Small intestine (tissue), 16 donors: ENCODE results near the gene MAP7. TPM values are rescaled to one million over a fixed set of nuclear protein-coding genes. Genes with fewer than 3 reads are reported as not detected.

Source experiments
- DNase-seq, 2 donors: peaks; one replicate each; pipeline versions ENCODE4 v3.0.0 to v3.0.0-alpha.2; 2013
- FAIRE-seq: peaks from 2 replicates; lab custom pipeline; 2012; peaks lifted over from hg19 to GRCh38; lab: Jason Lieb, UNC
- H3K27ac ChIP-seq, 3 donors: one replicate each; pipeline ENCODE4 v1.5.1; 2013; ENCODE audit warnings: low read length in 2 of 3, mild to moderate bottlenecking in 2 of 3, control low read depth in 1 of 3, inconsistent platforms in 1 of 3, low read depth in 1 of 3, moderate library complexity in 1 of 3
- H3K27me3 ChIP-seq, 3 donors: one replicate each; pipeline ENCODE4 v1.6.1; 2013; ENCODE audit warnings: low read length in 3 of 3, inconsistent platforms in 1 of 3; ENCODE audit not compliant: control insufficient read depth in 3 of 3, insufficient read depth in 3 of 3
- H3K36me3 ChIP-seq, 3 donors: one replicate each; pipeline ENCODE4 v1.6.1; 2013; ENCODE audit warnings: low read length in 3 of 3, inconsistent platforms in 1 of 3, low read depth in 1 of 3, mild to moderate bottlenecking in 1 of 3, moderate library complexity in 1 of 3; ENCODE audit not compliant: control insufficient read depth in 3 of 3, insufficient read depth in 2 of 3
- H3K4me1 ChIP-seq, 3 donors: one replicate each; pipeline ENCODE4 v1.6.1; 2013; ENCODE audit warnings: low read length in 2 of 3, inconsistent platforms in 1 of 3, low read depth in 1 of 3, mild to moderate bottlenecking in 1 of 3, moderate library complexity in 1 of 3; ENCODE audit not compliant: control insufficient read depth in 3 of 3, insufficient read depth in 2 of 3
- H3K4me3 ChIP-seq, 3 donors: one replicate each; pipeline ENCODE4 v1.5.1; 2013; ENCODE audit warnings: low read length in 3 of 3, control low read depth in 1 of 3, inconsistent platforms in 1 of 3, low read depth in 1 of 3, mild to moderate bottlenecking in 1 of 3, moderate library complexity in 1 of 3
- H3K9me3 ChIP-seq, 2 donors: one replicate each; pipeline ENCODE4 v1.6.1; 2013; ENCODE audit warnings: low read depth in 1 of 2, low read length in 1 of 2; ENCODE audit not compliant: control insufficient read depth in 2 of 2, insufficient read depth in 1 of 2
- WGBS, 3 donors: extraction: QIAGEN DNeasy Blood & Tissue Kit; methylation state at CpG; one replicate each; pipeline ENCODE4 v1.1.7; 2013; 5-methylcytosine and 5-hydroxymethylcytosine counted together
- long read RNA-seq, 10 donors: transcript quantifications; one replicate each; lab custom pipeline, GENCODE V29; 2026
- polyA plus RNA-seq, 4 donors: library from polyadenylated mRNA; stranded (reverse) in 3 of 4; unstranded in 1 of 4; fragments of 200-250 nt in 3 of 4; fragments of 120-200 nt in 1 of 4; gene quantifications; one replicate each; pipeline versions ENCODE4 v1.2.1 to v1.2.3, GENCODE V29; 2013
- donor health status: healthy with polysubstance abuse.
- donor health status: control.
- donor health status: control.
- donor health status: Bipolar disorder and iron deficiency.
- donor health status: healthy.

MAP7 gene
- polyA plus RNA-seq: 10 to 100 TPM; 18.3 to 45.6 (median 21.4) TPM
- long read RNA-seq, donor 1, full-length matches to known transcripts: 2 of 7 reads
- long read RNA-seq, donor 1, partial matches to known transcripts: 5 of 7 reads
- long read RNA-seq, donor 1, other reads (novel, unspliced or antisense): 0 of 7 reads
- long read RNA-seq, donor 2, full-length matches to known transcripts: 3 of 3 reads
- long read RNA-seq, donor 2, partial matches to known transcripts: 0 of 3 reads
- long read RNA-seq, donor 2, other reads (novel, unspliced or antisense): 0 of 3 reads
- long read RNA-seq, donor 3: 0 reads
- long read RNA-seq, donor 4: 0 reads
- long read RNA-seq, donor 5: 0 reads
- long read RNA-seq, donor 6, full-length matches to known transcripts: 3 of 3 reads
- long read RNA-seq, donor 6, partial matches to known transcripts: 0 of 3 reads
- long read RNA-seq, donor 6, other reads (novel, unspliced or antisense): 0 of 3 reads
- long read RNA-seq, donor 7: 0 reads
- long read RNA-seq, donor 8: 0 reads
- long read RNA-seq, donor 9, full-length matches to known transcripts: 2 of 2 reads
- long read RNA-seq, donor 9, partial matches to known transcripts: 0 of 2 reads
- long read RNA-seq, donor 9, other reads (novel, unspliced or antisense): 0 of 2 reads
- long read RNA-seq, donor 10, full-length matches to known transcripts: 2 of 2 reads
- long read RNA-seq, donor 10, partial matches to known transcripts: 0 of 2 reads
- long read RNA-seq, donor 10, other reads (novel, unspliced or antisense): 0 of 2 reads

- Histone ChIP-seq H3K27me3 (peaks cover 0 to 5% (median 0%) of the 10 kb centered on the region in 3 donors), H3K4me1 (peaks cover 0 to 13% (median 0%) of the 10 kb centered on the region in 3 donors), H3K4me3 (peak within 1 kb of the TSS; percentile 40 to 85 (median 69)), H3K27ac (peak within 1 kb of the TSS; percentile 77 to 89 (median 79)), H3K36me3 (peaks cover 0 to under 1% (median 0%) of the 10 kb centered on the region in 3 donors), H3K9me3 (no peaks in the 10 kb centered on the region)
- WGBS, 3 donors: 1 to 3% (median 2%) methylated on average over 65 to 79 of the region's 79 CpGs
- DNase-seq (peak; percentile 91 to 97), FAIRE-seq (no peak)
Measured at GRCh38 chr6:136550330-136551071, at the start of gene MAP7. Gene MAP7 (minus strand): TSS chr6:136550422. CDS start chr6:136550408, 14 bp downstream.

- no peak for FAIRE-seq
- no peak overlapping the region for H3K27ac ChIP-seq
Measured at GRCh38 chr6:136599329-136600011, 49.2 kb upstream of the MAP7 start.

GRCh38 chr6:136598048-136598447 is 47.8 kb upstream of the MAP7 start:
- Histone ChIP-seq H3K4me3 (no peak overlapping the region), H3K27me3 (no peaks in the 10 kb centered on the region), H3K9me3 (no peaks in the 10 kb centered on the region), H3K36me3 (peaks cover 0 to 4% (median 0%) of the 10 kb centered on the region in 3 donors), H3K27ac (no peak overlapping the region), H3K4me1 (peaks cover 0 to 7% (median 2%) of the 10 kb centered on the region in 3 donors)
- 93 to 97% (median 95%) methylated on average over 3 of the region's 3 CpGs for WGBS, 3 donors
- DNase-seq (no peak), FAIRE-seq (no peak)

More at GRCh38 chr6:136599329-136600011, 49.2 kb upstream of the MAP7 start:
- Histone ChIP-seq H3K4me1 (peaks cover 0 to 7% (median under 1%) of the 10 kb centered on the region in 3 donors), H3K36me3 (peaks cover 0 to 4% (median 0%) of the 10 kb centered on the region in 3 donors), H3K4me3 (no peak overlapping the region), H3K9me3 (no peaks in the 10 kb centered on the region), H3K27me3 (no peaks in the 10 kb centered on the region)
- 79 to 96% (median 95%) methylated on average over 10 of the region's 10 CpGs for WGBS, 3 donors
- DNase-seq: no peak

GRCh38 chr6:136594671-136595070 is 44.4 kb upstream of the MAP7 start:
- no peak for FAIRE-seq
- 95 to 98% (median 96%) methylated on average over 8 of the region's 8 CpGs for WGBS, 3 donors

GRCh38 chr6:136593748-136594490 is 43.7 kb upstream of the MAP7 start:
- 55 to 76% (median 65%) methylated on average over 6 of the region's 6 CpGs for WGBS, 3 donors
- Histone ChIP-seq H3K27ac (peak overlapping the region in 1 of 3 donors; percentile 50), H3K27me3 (no peaks in the 10 kb centered on the region), H3K4me3 (no peak overlapping the region), H3K36me3 (peaks cover 7 to 9% (median 8%) of the 10 kb centered on the region in 3 donors), H3K4me1 (peaks cover 0 to 2% (median 0%) of the 10 kb centered on the region in 3 donors), H3K9me3 (no peaks in the 10 kb centered on the region)
- FAIRE-seq: no peak
- DNase-seq: peak in 1 of 2 donors; percentile 32

More at GRCh38 chr6:136594671-136595070, 44.4 kb upstream of the MAP7 start:
- Histone ChIP-seq H3K4me3 (no peak overlapping the region), H3K27me3 (no peaks in the 10 kb centered on the region), H3K4me1 (peaks cover 0 to 2% (median 0%) of the 10 kb centered on the region in 3 donors), H3K36me3 (peaks cover 5 to 9% (median 7%) of the 10 kb centered on the region in 3 donors), H3K9me3 (no peaks in the 10 kb centered on the region), H3K27ac (peak overlapping the region in 1 of 3 donors; percentile 50)
- DNase-seq: no peak

- FAIRE-seq (no peak), DNase-seq (no peak)
- Histone ChIP-seq H3K4me3 (no peak overlapping the region), H3K27ac (no peak overlapping the region), H3K4me1 (peaks cover 0 to 2% (median 0%) of the 10 kb centered on the region in 3 donors), H3K9me3 (no peaks in the 10 kb centered on the region), H3K27me3 (no peaks in the 10 kb centered on the region), H3K36me3 (peaks cover 9 to 11% (median 10%) of the 10 kb centered on the region in 3 donors)
- 75 to 86% (median 84%) methylated on average over 2 of the region's 2 CpGs for WGBS, 3 donors
Measured at GRCh38 chr6:136592930-136593673, 42.9 kb upstream of the MAP7 start.

- FAIRE-seq (no peak), DNase-seq (no peak)
- Histone ChIP-seq H3K9me3 (no peaks in the 10 kb centered on the region), H3K36me3 (peaks cover 9 to 16% (median 10%) of the 10 kb centered on the region in 3 donors), H3K27me3 (no peaks in the 10 kb centered on the region), H3K27ac (no peak overlapping the region), H3K4me1 (peaks cover 0 to 2% (median 0%) of the 10 kb centered on the region in 3 donors), H3K4me3 (no peak overlapping the region)
- 88 to 95% (median 91%) methylated on average over 1 of the region's 1 CpG for WGBS, 3 donors
Measured at GRCh38 chr6:136591617-136592016, 41.4 kb upstream of the MAP7 start.
